GM18909 (cell line): ENCODE measurements around the gene HTT-AS.
A peak's percentile ranks its signal among the peaks of the same experiment; 100 is the strongest.

Source experiments
- ATAC-seq: cut with Tn5 transposase; IDR thresholded peaks from one replicate; pipeline ENCODE4 v1.9.1; 2021; ENCODE audit warnings: mild to moderate bottlenecking; ENCODE audit not compliant: unreplicated experiment, poor library complexity

Gene HTT-AS

GRCh38 chr4:3091464-3091863 is 17.1 kb upstream of the HTT-AS start:
- no peak for ATAC-seq

DNA sequence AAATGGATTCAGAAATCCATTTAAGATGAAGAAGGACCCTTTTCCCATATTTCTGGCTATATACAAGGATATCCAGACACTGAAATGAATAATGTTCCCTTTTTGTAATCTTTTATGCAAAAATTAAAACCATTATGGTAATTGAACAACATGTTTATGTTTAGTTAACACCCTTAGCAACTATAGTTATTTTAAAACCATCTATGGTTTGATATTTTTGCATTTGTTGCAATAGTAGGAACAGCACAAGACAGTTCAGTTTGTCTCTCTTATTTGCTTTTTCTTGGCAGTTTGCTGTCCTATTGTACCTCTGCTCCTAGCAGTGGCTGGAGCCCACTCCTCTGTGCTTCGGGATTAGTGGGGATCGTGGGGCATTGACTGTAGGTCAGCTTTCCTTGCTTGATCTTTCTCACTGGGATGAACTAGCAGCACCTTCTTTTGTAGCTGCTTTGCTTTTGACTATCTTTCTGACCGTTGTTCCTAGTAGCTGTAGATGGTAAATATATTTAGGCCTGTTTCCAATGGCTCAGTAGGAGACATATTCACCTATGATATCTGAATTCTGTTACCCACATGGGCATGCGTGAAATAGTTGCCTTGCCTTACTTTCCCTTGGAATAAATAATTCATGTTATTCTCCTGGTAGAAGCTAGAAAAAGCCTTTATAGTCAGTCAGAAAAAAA is 12.9 kb upstream of the HTT-AS start:
- no peak for ATAC-seq

- no peak for ATAC-seq
Observed at GRCh38 chr4:3085948-3086670, 11.8 kb upstream of the HTT-AS start.

DNA sequence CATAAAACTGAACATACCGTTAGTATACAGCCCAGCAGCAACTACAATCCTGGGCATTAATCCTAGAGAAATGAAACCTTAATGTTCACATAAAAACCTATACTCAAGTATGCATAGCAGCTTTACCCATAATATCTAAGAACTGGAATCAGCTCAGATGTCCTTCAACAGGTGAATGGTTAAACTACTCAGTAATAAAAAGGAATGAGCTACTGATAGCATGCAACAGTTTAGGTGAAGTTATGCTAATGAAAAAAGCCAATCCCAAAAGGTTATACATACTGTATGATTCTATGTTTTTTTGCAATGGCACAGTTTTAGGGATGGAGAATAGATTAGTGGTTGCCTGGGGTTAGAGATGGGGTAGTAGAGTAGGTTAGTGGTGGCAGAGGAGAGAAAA is 9.4 kb upstream of the HTT-AS start:
- ATAC-seq = no peak

- no peak for ATAC-seq
Observed at GRCh38 chr4:3082925-3083515, 8.7 kb upstream of the HTT-AS start.

- ATAC-seq = peak; percentile 35
Observed at GRCh38 chr4:3079694-3080123, 5.4 kb upstream of the HTT-AS start.

DNA sequence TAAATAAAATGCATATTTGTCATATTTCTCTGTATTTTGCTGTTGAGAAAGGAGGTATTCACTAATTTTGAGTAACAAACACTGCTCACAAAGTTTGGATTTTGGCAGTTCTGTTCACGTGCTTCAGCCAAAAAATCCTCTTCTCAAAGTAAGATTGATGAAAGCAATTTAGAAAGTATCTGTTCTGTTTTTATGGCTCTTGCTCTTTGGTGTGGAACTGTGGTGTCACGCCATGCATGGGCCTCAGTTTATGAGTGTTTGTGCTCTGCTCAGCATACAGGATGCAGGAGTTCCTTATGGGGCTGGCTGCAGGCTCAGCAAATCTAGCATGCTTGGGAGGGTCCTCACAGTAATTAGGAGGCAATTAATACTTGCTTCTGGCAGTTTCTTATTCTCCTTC is 3.5 kb upstream of the HTT-AS start:
- peak; percentile 37 for ATAC-seq

DNA sequence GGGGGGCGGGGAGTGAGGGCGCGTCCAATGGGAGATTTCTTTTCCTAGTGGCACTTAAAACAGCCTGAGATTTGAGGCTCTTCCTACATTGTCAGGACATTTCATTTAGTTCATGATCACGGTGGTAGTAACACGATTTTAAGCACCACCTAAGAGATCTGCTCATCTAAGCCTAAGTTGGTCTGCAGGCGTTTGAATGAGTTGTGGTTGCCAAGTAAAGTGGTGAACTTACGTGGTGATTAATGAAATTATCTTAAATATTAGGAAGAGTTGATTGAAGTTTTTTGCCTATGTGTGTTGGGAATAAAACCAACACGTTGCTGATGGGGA is 1.3 kb upstream of the HTT-AS start:
- no peak for ATAC-seq

GRCh38 chr4:3074846-3075651 is 711 bp upstream of the HTT-AS start:
- ATAC-seq = peak; percentile 13

- peak; percentile 26 for ATAC-seq
Observed at GRCh38 chr4:3073158-3074077, 920 bp downstream of the HTT-AS start.

GRCh38 chr4:3071811-3072210 is 2.5 kb downstream of the HTT-AS start:
- no peak for ATAC-seq

DNA sequence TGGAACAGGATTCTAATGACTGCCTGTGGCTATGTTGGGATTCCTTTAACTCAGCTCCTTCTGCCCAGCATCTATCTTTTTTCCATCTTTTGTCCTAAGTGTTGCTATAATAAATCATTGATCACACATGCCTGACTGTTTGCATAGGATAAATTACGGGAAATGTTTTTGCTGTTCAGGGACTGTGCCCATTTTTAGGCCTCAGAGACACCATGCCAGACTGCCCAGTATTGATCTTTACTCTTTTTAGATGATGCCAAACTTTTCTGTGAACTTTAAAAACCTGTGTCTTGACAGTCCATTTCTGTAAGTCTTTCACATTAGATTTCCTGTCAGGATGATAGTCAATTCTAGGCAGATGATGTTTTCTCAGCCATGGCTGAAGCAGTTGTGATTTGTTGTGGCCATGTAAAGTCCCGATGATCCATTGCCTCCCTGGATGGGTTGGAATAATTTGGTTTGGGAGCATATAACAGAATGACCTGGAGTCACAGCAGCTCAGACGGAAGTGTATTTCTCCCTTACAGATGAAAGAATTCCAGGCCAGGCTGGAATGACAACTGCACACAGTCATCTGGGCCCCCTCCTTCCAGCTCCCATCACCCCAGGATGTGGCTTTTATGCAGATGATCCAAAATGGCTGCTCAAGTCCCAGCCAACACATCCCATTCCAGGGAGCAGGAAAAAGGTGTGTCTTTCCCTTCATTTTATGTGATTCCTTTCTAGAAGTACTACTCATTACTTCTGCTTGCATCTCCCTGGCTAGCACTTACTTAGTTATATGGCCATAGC is 3.4 kb downstream of the HTT-AS start:
- no peak for ATAC-seq

GRCh38 chr4:3069661-3070199 is 4.6 kb downstream of the HTT-AS start:
- ATAC-seq = no peak

GRCh38 chr4:3067473-3068001 is 6.8 kb downstream of the HTT-AS start:
- ATAC-seq = no peak

- no peak for ATAC-seq
Observed at GRCh38 chr4:3066836-3067400, 7.4 kb downstream of the HTT-AS start.

- no peak for ATAC-seq
Observed at GRCh38 chr4:3065551-3065950, 8.8 kb downstream of the HTT-AS start.

GRCh38 chr4:3062471-3062870 is 11.9 kb downstream of the HTT-AS start:
- ATAC-seq = no peak

GRCh38 chr4:3060946-3061345 is 13.4 kb downstream of the HTT-AS start:
- ATAC-seq = no peak
